GM23338 (cell line): ENCODE results near the gene NUSAP1. TPM values are rescaled to one million over a fixed set of nuclear protein-coding genes. Genes with fewer than 3 reads are reported as not detected.

Experiments
- ATAC-seq: fragments of 200-7000 bp; cut with Tn5 transposase; 3 replicates; pipeline ENCODE4 v1.9.1; 2020
- DNase-seq: peaks from one replicate; pipeline ENCODE4 v3.0.0-alpha.2; 2015; ENCODE audit warnings: low spot score
- H2AFZ ChIP-seq: fragments of 200-600 bp; sonication (generic); 2 replicates; pipeline ENCODE4 v1.8.0; 2016; ENCODE audit warnings: antibody characterized with exemption, mild to moderate bottlenecking, moderate library complexity
- H3F3A ChIP-seq: fragments of 200-600 bp; sonication (generic); replicated peaks from 2 replicates; pipeline ENCODE4 v1.8.0; 2017; ENCODE audit warnings: antibody characterized with exemption, mixed run types, low read depth
- H3K27ac ChIP-seq: fragments of 200-600 bp; sonication (generic); 2 replicates; pipeline ENCODE4 v1.6.1; 2016; ENCODE audit warnings: low read depth
- H3K27me3 ChIP-seq: fragments of 200-600 bp; sonication (generic); 2 replicates; pipeline ENCODE4 v1.8.0; 2016; ENCODE audit warnings: mild to moderate bottlenecking, mixed run types, moderate library complexity; ENCODE audit not compliant: insufficient read depth
- H3K36me3 ChIP-seq: fragments of 200-600 bp; sonication (generic); 2 replicates; pipeline ENCODE4 v1.8.0; 2016; ENCODE audit warnings: mild to moderate bottlenecking; ENCODE audit not compliant: insufficient read depth
- H3K4me1 ChIP-seq: fragments of 200-600 bp; sonication (generic); 2 replicates; pipeline ENCODE4 v1.8.0; 2016; ENCODE audit warnings: mild to moderate bottlenecking, moderate library complexity; ENCODE audit not compliant: insufficient read depth
- H3K4me2 ChIP-seq: fragments of 200-600 bp; sonication (generic); 2 replicates; pipeline ENCODE4 v1.7.1; 2017; ENCODE audit warnings: mixed run types
- H3K4me3 ChIP-seq: fragments of 200-600 bp; sonication (generic); 2 replicates; pipeline ENCODE4 v1.6.1; 2016; ENCODE audit warnings: mixed run types
- H3K79me2 ChIP-seq: fragments of 200-600 bp; sonication (generic); replicated peaks from 2 replicates; pipeline ENCODE4 v1.8.0; 2017; ENCODE audit warnings: mild to moderate bottlenecking; ENCODE audit not compliant: insufficient read depth
- H3K9me2 ChIP-seq: fragments of 200-600 bp; sonication (generic); 2 replicates; pipeline ENCODE4 v1.8.0; 2017; ENCODE audit not compliant: insufficient read depth
- H4K20me1 ChIP-seq: fragments of 200-600 bp; sonication (generic); replicated peaks from 2 replicates; pipeline ENCODE4 v1.8.0; 2017; ENCODE audit warnings: mild to moderate bottlenecking; ENCODE audit not compliant: insufficient read depth
- H3K27ac Mint-ChIP-seq: 2 replicates; pipeline ENCODE4 v1.8.0; 2020; ENCODE audit warnings: inconsistent platforms, mild to moderate bottlenecking, moderate library complexity, mixed read lengths
- H3K27me3 Mint-ChIP-seq: 3 replicates; pipeline ENCODE4 v1.8.0; 2022; ENCODE audit warnings: low read depth, mild to moderate bottlenecking, moderate library complexity, mixed read lengths, inconsistent platforms; ENCODE audit not compliant: insufficient read depth, poor library complexity
- H3K36me3 Mint-ChIP-seq: 3 replicates; pipeline ENCODE4 v1.8.0; 2021; ENCODE audit warnings: low read depth, mild to moderate bottlenecking, inconsistent platforms, moderate library complexity, mixed read lengths
- H3K4me1 Mint-ChIP-seq: 3 replicates; pipeline ENCODE4 v1.8.0; 2020; ENCODE audit warnings: mild to moderate bottlenecking, inconsistent platforms, mixed read lengths
- H3K4me3 Mint-ChIP-seq: 3 replicates; pipeline ENCODE4 v1.8.0; 2021; ENCODE audit warnings: moderate library complexity, mild to moderate bottlenecking, inconsistent platforms, mixed read lengths
- H3K9me3 Mint-ChIP-seq: 3 replicates; pipeline ENCODE4 v1.8.0; 2020; ENCODE audit warnings: moderate library complexity, mild to moderate bottlenecking, inconsistent platforms, mixed read lengths
- EZH2 ChIP-seq: fragments of 200-600 bp; sonication (generic); IDR thresholded peaks from one replicate; pipeline ENCODE4 v1.8.0; 2017; ENCODE audit warnings: antibody characterized with exemption, mild to moderate bottlenecking, low read depth; ENCODE audit not compliant: unreplicated experiment
- EZH2phosphoT487 ChIP-seq: fragments of 200-600 bp; sonication (generic); IDR thresholded peaks from one replicate; pipeline ENCODE4 v1.8.1; 2018; ENCODE audit warnings: antibody characterized with exemption; ENCODE audit not compliant: unreplicated experiment
- JUNB ChIP-seq: IDR thresholded peaks from one replicate; pipeline ENCODE4 v1.6.1; 2016; ENCODE audit warnings: antibody characterized with exemption; ENCODE audit not compliant: unreplicated experiment
- NANOG ChIP-seq: IDR thresholded peaks from 2 replicates; pipeline ENCODE4 v1.6.1; 2016; ENCODE audit warnings: antibody characterized with exemption, borderline replicate concordance
- STAT1 ChIP-seq: IDR thresholded peaks from one replicate; pipeline ENCODE4 v1.6.1; 2016; ENCODE audit warnings: antibody characterized with exemption; ENCODE audit not compliant: unreplicated experiment
- ZNF114 ChIP-seq: fragments of 250-450 bp; sonication (Bioruptor Pico); IDR thresholded peaks from 2 replicates; pipeline ENCODE4 v1.5.0; 2020; ENCODE audit warnings: mild to moderate bottlenecking, moderate library complexity
- ZNF331 ChIP-seq: fragments of 250-450 bp; sonication (Bioruptor Pico); IDR thresholded peaks from 2 replicates; pipeline ENCODE4 v1.5.0; 2020; ENCODE audit warnings: low read depth, mild to moderate bottlenecking, moderate library complexity
- polyA plus RNA-seq: library from polyadenylated mRNA; unstranded; fragments of >200 nt; fragmentation: Nextera tagmentation; extraction: Ambion mirVana; gene quantifications from 2 replicates; pipeline ENCODE4 v1.2.1, GENCODE V29; 2016
- total RNA-seq: library from RNA; depleted of rRNA; stranded (reverse); fragments of >200 nt; shearing (Covaris generic); gene quantifications from 2 replicates; pipeline ENCODE4 v1.2.3, GENCODE V29; 2014
- TF ChIP-seq, protein P1 (sequence below): IDR thresholded peaks from one replicate; pipeline ENCODE4 v1.6.1; 2018; ENCODE audit warnings: antibody characterized with exemption; ENCODE audit not compliant: unreplicated experiment
- TF ChIP-seq, protein P2 (sequence below), 2 experiments: fragments of 200-600 bp in 1 of 2; sonication (generic) in 1 of 2; conservative IDR thresholded peaks; 2 replicates each; pipeline versions ENCODE4 v1.5.1 to v1.6.1; 2016 to 2017; ENCODE audit warnings: antibody characterized with exemption in 2 of 2, low read depth in 2 of 2, mild to moderate bottlenecking in 2 of 2, moderate library complexity in 1 of 2
- TF ChIP-seq, protein P3 (sequence below): fragments of 250-450 bp; sonication (Bioruptor Pico); IDR thresholded peaks from 2 replicates; pipeline ENCODE4 v1.5.0; 2020; ENCODE audit warnings: mild to moderate bottlenecking, moderate library complexity

The NUSAP1 gene
- total and polyA plus RNA-seq, 2 experiments from 2014 or later, result 126 to 272 TPM

DNA sequence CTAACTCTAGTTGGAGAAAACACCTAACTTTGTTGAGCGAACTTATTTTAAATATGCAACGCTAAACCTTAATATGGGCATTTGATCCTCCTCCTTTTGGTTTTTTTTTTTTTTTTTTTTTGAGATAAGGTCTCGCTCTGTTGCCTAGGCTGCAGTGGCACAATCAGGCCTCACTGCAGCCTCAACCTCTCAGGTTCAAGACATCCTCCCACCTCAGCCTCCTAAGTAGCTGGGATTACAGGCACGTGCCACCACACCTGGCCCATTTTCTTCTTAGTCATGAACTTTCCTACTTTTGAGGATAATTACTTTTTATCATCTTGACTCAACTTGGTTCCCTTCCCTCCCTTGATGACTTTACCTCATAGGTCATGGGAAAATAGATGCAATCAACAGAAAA is 3.9 kb downstream of the NUSAP1 start (continued):
- no peak for TF ChIP-seq STAT1
- no peak for TF ChIP-seq JUNB
- TF ChIP-seq, protein P1, sequence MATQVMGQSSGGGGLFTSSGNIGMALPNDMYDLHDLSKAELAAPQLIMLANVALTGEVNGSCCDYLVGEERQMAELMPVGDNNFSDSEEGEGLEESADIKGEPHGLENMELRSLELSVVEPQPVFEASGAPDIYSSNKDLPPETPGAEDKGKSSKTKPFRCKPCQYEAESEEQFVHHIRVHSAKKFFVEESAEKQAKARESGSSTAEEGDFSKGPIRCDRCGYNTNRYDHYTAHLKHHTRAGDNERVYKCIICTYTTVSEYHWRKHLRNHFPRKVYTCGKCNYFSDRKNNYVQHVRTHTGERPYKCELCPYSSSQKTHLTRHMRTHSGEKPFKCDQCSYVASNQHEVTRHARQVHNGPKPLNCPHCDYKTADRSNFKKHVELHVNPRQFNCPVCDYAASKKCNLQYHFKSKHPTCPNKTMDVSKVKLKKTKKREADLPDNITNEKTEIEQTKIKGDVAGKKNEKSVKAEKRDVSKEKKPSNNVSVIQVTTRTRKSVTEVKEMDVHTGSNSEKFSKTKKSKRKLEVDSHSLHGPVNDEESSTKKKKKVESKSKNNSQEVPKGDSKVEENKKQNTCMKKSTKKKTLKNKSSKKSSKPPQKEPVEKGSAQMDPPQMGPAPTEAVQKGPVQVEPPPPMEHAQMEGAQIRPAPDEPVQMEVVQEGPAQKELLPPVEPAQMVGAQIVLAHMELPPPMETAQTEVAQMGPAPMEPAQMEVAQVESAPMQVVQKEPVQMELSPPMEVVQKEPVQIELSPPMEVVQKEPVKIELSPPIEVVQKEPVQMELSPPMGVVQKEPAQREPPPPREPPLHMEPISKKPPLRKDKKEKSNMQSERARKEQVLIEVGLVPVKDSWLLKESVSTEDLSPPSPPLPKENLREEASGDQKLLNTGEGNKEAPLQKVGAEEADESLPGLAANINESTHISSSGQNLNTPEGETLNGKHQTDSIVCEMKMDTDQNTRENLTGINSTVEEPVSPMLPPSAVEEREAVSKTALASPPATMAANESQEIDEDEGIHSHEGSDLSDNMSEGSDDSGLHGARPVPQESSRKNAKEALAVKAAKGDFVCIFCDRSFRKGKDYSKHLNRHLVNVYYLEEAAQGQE, result no peak
- TF ChIP-seq ZNF331 (CRISPR knock-in tag), result no peak
- TF ChIP-seq, protein P2, sequence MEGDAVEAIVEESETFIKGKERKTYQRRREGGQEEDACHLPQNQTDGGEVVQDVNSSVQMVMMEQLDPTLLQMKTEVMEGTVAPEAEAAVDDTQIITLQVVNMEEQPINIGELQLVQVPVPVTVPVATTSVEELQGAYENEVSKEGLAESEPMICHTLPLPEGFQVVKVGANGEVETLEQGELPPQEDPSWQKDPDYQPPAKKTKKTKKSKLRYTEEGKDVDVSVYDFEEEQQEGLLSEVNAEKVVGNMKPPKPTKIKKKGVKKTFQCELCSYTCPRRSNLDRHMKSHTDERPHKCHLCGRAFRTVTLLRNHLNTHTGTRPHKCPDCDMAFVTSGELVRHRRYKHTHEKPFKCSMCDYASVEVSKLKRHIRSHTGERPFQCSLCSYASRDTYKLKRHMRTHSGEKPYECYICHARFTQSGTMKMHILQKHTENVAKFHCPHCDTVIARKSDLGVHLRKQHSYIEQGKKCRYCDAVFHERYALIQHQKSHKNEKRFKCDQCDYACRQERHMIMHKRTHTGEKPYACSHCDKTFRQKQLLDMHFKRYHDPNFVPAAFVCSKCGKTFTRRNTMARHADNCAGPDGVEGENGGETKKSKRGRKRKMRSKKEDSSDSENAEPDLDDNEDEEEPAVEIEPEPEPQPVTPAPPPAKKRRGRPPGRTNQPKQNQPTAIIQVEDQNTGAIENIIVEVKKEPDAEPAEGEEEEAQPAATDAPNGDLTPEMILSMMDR (conservative IDR thresholded peaks at IDR 0.05; ENCODE audit: low read depth in 2 of 2), result no peak
- TF ChIP-seq EZH2, result no peak
- no peak for TF ChIP-seq ZNF114 (CRISPR knock-in tag)

DNA sequence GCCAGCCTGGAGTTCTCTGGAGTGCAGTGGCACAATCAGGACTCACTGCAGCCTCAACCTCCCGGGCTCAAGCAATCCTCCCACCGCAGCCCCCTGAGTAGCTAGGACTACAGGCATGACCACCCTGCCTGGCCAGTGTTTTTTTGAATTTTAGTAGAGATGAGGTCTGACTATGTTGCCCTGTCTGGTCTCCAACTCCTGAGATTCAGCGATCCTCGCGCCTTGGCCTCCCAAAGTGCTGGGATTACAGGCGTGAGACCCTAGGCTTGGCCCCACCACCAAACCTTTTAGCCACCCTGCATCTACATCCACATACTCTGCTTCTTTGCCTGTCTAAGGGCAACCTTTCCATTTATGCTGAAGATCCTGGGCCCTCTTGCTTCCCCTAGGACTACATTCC is 4.4 kb downstream of the NUSAP1 start:
- no peak overlapping the region for H3K4me2 ChIP-seq
- Mint-ChIP-seq H3K27me3 (peaks cover 10% of the 10 kb centered on the region), H3K4me1 (peaks cover 6% of the 10 kb centered on the region; the same call in 2 of the 3 replicates), H3K9me3 (no peaks in the 10 kb centered on the region; the same call in 2 of the 3 replicates), H3K4me3 (no peak overlapping the region; the same call in 2 of the 3 replicates), H3K36me3 (peaks cover 39% of the 10 kb centered on the region), H3K27ac (no peak overlapping the region)
- H3K79me2 ChIP-seq, result peaks cover 87% of the 10 kb centered on the region
- H2AFZ ChIP-seq, result no peak overlapping the region
- no peaks in the 10 kb centered on the region for H3F3A ChIP-seq
- no peaks in the 10 kb centered on the region for H3K9me2 ChIP-seq
- H3K4me1 ChIP-seq, result peaks cover 11% of the 10 kb centered on the region; the same call in 1 of the 2 replicates
- DNase-seq, result no peak
- H3K27ac ChIP-seq, result no peak overlapping the region
- no peak for ATAC-seq
- no peak overlapping the region for H3K4me3 ChIP-seq
- H3K36me3 ChIP-seq, result peaks cover 26% of the 10 kb centered on the region
- no peaks in the 10 kb centered on the region for H3K27me3 ChIP-seq
- H4K20me1 ChIP-seq, result peaks cover 22% of the 10 kb centered on the region
- no peak for TF ChIP-seq EZH2phosphoT487
- TF ChIP-seq, protein P3, sequence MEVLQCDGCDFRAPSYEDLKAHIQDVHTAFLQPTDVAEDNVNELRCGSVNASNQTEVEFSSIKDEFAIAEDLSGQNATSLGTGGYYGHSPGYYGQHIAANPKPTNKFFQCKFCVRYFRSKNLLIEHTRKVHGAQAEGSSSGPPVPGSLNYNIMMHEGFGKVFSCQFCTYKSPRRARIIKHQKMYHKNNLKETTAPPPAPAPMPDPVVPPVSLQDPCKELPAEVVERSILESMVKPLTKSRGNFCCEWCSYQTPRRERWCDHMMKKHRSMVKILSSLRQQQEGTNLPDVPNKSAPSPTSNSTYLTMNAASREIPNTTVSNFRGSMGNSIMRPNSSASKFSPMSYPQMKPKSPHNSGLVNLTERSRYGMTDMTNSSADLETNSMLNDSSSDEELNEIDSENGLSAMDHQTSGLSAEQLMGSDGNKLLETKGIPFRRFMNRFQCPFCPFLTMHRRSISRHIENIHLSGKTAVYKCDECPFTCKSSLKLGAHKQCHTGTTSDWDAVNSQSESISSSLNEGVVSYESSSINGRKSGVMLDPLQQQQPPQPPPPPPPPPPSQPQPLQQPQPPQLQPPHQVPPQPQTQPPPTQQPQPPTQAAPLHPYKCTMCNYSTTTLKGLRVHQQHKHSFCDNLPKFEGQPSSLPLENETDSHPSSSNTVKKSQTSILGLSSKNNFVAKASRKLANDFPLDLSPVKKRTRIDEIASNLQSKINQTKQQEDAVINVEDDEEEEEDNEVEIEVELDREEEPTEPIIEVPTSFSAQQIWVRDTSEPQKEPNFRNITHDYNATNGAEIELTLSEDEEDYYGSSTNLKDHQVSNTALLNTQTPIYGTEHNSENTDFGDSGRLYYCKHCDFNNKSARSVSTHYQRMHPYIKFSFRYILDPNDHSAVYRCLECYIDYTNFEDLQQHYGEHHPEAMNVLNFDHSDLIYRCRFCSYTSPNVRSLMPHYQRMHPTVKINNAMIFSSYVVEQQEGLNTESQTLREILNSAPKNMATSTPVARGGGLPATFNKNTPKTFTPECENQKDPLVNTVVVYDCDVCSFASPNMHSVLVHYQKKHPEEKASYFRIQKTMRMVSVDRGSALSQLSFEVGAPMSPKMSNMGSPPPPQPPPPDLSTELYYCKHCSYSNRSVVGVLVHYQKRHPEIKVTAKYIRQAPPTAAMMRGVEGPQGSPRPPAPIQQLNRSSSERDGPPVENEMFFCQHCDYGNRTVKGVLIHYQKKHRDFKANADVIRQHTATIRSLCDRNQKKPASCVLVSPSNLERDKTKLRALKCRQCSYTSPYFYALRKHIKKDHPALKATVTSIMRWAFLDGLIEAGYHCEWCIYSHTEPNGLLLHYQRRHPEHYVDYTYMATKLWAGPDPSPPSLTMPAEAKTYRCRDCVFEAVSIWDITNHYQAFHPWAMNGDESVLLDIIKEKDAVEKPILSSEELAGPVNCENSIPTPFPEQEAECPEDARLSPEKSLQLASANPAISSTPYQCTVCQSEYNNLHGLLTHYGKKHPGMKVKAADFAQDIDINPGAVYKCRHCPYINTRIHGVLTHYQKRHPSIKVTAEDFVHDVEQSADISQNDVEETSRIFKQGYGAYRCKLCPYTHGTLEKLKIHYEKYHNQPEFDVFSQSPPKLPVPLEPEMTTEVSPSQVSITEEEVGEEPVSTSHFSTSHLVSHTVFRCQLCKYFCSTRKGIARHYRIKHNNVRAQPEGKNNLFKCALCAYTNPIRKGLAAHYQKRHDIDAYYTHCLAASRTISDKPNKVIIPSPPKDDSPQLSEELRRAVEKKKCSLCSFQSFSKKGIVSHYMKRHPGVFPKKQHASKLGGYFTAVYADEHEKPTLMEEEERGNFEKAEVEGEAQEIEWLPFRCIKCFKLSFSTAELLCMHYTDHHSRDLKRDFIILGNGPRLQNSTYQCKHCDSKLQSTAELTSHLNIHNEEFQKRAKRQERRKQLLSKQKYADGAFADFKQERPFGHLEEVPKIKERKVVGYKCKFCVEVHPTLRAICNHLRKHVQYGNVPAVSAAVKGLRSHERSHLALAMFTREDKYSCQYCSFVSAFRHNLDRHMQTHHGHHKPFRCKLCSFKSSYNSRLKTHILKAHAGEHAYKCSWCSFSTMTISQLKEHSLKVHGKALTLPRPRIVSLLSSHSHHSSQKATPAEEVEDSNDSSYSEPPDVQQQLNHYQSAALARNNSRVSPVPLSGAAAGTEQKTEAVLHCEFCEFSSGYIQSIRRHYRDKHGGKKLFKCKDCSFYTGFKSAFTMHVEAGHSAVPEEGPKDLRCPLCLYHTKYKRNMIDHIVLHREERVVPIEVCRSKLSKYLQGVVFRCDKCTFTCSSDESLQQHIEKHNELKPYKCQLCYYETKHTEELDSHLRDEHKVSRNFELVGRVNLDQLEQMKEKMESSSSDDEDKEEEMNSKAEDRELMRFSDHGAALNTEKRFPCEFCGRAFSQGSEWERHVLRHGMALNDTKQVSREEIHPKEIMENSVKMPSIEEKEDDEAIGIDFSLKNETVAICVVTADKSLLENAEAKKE (CRISPR knock-in tag), result no peak
- no peak for TF ChIP-seq STAT1
- TF ChIP-seq EZH2, result no peak
- TF ChIP-seq, protein P1, result no peak
- TF ChIP-seq NANOG, result no peak
